Naive thymus-derived CD8-positive, alpha-beta T cell (primary cell): ENCODE results near the gene HIF1A. TPM values are rescaled to one million over a fixed set of nuclear protein-coding genes. Genes with fewer than 3 reads are reported as not detected.

Experiments used
- ATAC-seq, 2 donors: fragments of 150-1000 bp; cut with Tn5 transposase in 1 of 2; sonication (Bioruptor Pico), chemical (Tn5 transposase) in 1 of 2; 1 replicate in 1 of 2; 2 replicates in 1 of 2; pipeline ENCODE4 v1.10.0; 2021; ENCODE audit warnings: mild to moderate bottlenecking in 2 of 2, moderate library complexity in 2 of 2
- POLR2A ChIA-PET: fragments of 350-600 bp; sonication (Branson Sonifier 250); formaldehyde crosslinking; loops from one replicate; lab custom pipeline; 2021; ENCODE audit warnings: antibody characterized with exemption; lab: Charles Lee
- DNase-seq, 10 donors: peaks; one replicate each; pipeline versions ENCODE4 v3.0.0 to v3.0.0-alpha.2; 2020 to 2022
- H3K27ac Mint-ChIP-seq, 10 donors: one replicate each; pipeline ENCODE4 v1.8.0; 2020 to 2022; ENCODE audit warnings: mild to moderate bottlenecking in 10 of 10, mixed read lengths in 10 of 10, moderate library complexity in 4 of 10, inconsistent platforms in 1 of 10
- H3K27me3 Mint-ChIP-seq, 5 donors: one replicate each; pipeline ENCODE4 v1.8.0; 2021 to 2022; ENCODE audit warnings: mixed read lengths in 5 of 5
- H3K36me3 Mint-ChIP-seq, 3 donors: one replicate each; pipeline ENCODE4 v1.8.0; 2020 to 2022; ENCODE audit warnings: mixed read lengths in 3 of 3, mild to moderate bottlenecking in 2 of 3, inconsistent platforms in 1 of 3
- H3K4me1 Mint-ChIP-seq, 4 donors: one replicate each; pipeline ENCODE4 v1.8.0; 2021 to 2022; ENCODE audit warnings: mixed read lengths in 4 of 4
- H3K4me3 Mint-ChIP-seq, 10 donors: one replicate each; pipeline ENCODE4 v1.8.0; 2020 to 2022; ENCODE audit warnings: mild to moderate bottlenecking in 10 of 10, mixed read lengths in 10 of 10, moderate library complexity in 6 of 10, inconsistent platforms in 1 of 10
- H3K9me3 Mint-ChIP-seq, 9 donors: one replicate each; pipeline ENCODE4 v1.8.0; 2020 to 2022; ENCODE audit warnings: mixed read lengths in 9 of 9, mild to moderate bottlenecking in 3 of 9, inconsistent platforms in 1 of 9, moderate library complexity in 1 of 9
- polyA plus RNA-seq, 3 donors: library from polyadenylated mRNA; unstranded; fragments of 300-500 nt; fragmentation: Illumina TruSeq; gene quantifications; one replicate each; pipeline ENCODE4 v1.2.3, GENCODE V29; 2021
- total RNA-seq, 8 experiments: library from RNA in 2 of 8; stranded (reverse) in 2 of 8; gene quantifications; one replicate each; pipeline ENCODE4 v1.2.3 and lab custom pipeline; 2021 to 2026

Gene HIF1A
- total and polyA plus RNA-seq, 5 experiments from 2014 or later: 51.7 to 97.5 (median 63.5) TPM

- ATAC-seq: no peak
- H3K4me1 Mint-ChIP-seq: peaks cover 5 to 13% (median 10%) of the 10 kb centered on the region in 4 donors
- H3K36me3 Mint-ChIP-seq: no peaks in the 10 kb centered on the region
- H3K27ac Mint-ChIP-seq: peak overlapping the region in 2 of 10 donors; percentile 6 to 15
- no peak for DNase-seq
- no peak overlapping the region for H3K4me3 Mint-ChIP-seq
- no peaks in the 10 kb centered on the region for H3K9me3 Mint-ChIP-seq
- no peaks in the 10 kb centered on the region for H3K27me3 Mint-ChIP-seq
- POLR2A ChIA-PET: interaction anchor here (1.1 to 2.2 kb wide), 3 partner anchors 9 to 16 kb away, joined by 5 to 8 read pairs (median 5); partner anchors contain the start of gene HIF1A
Measured at GRCh38 chr14:61678975-61679374, 16.3 kb upstream of the HIF1A start.

GRCh38 chr14:61681413-61681812 lies 13.9 kb upstream of the HIF1A start:
- Mint-ChIP-seq H3K9me3 (no peaks in the 10 kb centered on the region), H3K36me3 (no peaks in the 10 kb centered on the region), H3K4me3 (no peak overlapping the region), H3K27ac (no peak overlapping the region), H3K4me1 (peaks cover 5 to 13% (median 9%) of the 10 kb centered on the region in 4 donors), H3K27me3 (no peaks in the 10 kb centered on the region)
- DNase-seq: no peak
- POLR2A ChIA-PET: interaction anchor here (4.0 kb wide), 1 partner anchor 10 kb away, joined by 19 read pairs; no protein-coding TSS in a partner anchor
- no peak for ATAC-seq

- DNase-seq (no peak), ATAC-seq (no peak)
- H3K27me3 Mint-ChIP-seq: no peaks in the 10 kb centered on the region
- H3K36me3 Mint-ChIP-seq: peaks cover 0 to 3% (median 0%) of the 10 kb centered on the region in 3 donors
- H3K9me3 Mint-ChIP-seq: peaks cover 0 to 3% (median 0%) of the 10 kb centered on the region in 9 donors
- no peak overlapping the region for H3K4me3 Mint-ChIP-seq
- POLR2A ChIA-PET: interaction anchor here (0.7 to 4.0 kb wide), 3 partner anchors 12 to 33 kb away, joined by 3 to 19 read pairs (median 4); no protein-coding TSS in a partner anchor
- H3K27ac Mint-ChIP-seq: no peak overlapping the region
- peaks cover 5 to 13% (median 10%) of the 10 kb centered on the region in 4 donors for H3K4me1 Mint-ChIP-seq
Measured at GRCh38 chr14:61683108-61683507, 12.2 kb upstream of the HIF1A start.

GRCh38 chr14:61690039-61690438 lies 5.3 kb upstream of the HIF1A start:
- Mint-ChIP-seq H3K27ac (peak overlapping the region in 1 of 10 donors; percentile 63), H3K9me3 (peaks cover 0 to 3% (median 0%) of the 10 kb centered on the region in 9 donors), H3K27me3 (no peaks in the 10 kb centered on the region), H3K4me3 (no peak overlapping the region), H3K36me3 (peaks cover 0 to 8% (median 0%) of the 10 kb centered on the region in 3 donors), H3K4me1 (peaks cover 14 to 27% (median 24%) of the 10 kb centered on the region in 4 donors)
- DNase-seq (no peak), ATAC-seq (no peak)
- POLR2A ChIA-PET: interaction anchor here (0.6 to 1.4 kb wide), 3 partner anchors 11 to 265 kb away, joined by 3 read pairs; no protein-coding TSS in a partner anchor

- H3K27ac Mint-ChIP-seq: peak overlapping the region; percentile 8 to 91 (median 86)
- no peak for DNase-seq
- H3K4me1 Mint-ChIP-seq: peaks cover 16 to 28% (median 24%) of the 10 kb centered on the region in 4 donors
- ATAC-seq: no peak
- POLR2A ChIA-PET: interaction anchor here (0.6 to 1.7 kb wide), 5 partner anchors 10 to 266 kb away, joined by 3 to 11 read pairs (median 5); no protein-coding TSS in a partner anchor
- H3K9me3 Mint-ChIP-seq: peaks cover 0 to 3% (median 0%) of the 10 kb centered on the region in 9 donors
- peaks cover 0 to 8% (median 0%) of the 10 kb centered on the region in 3 donors for H3K36me3 Mint-ChIP-seq
- peak overlapping the region in 8 of 10 donors; percentile 8 to 67 (median 42) for H3K4me3 Mint-ChIP-seq
- H3K27me3 Mint-ChIP-seq: no peaks in the 10 kb centered on the region
Measured at GRCh38 chr14:61690982-61691381, 4.3 kb upstream of the HIF1A start.

- Mint-ChIP-seq H3K9me3 (peaks cover 0 to 3% (median 0%) of the 10 kb centered on the region in 9 donors), H3K4me3 (peak overlapping the region in 8 of 10 donors; percentile 2 to 47 (median 27)), H3K4me1 (peaks cover 16 to 28% (median 25%) of the 10 kb centered on the region in 4 donors), H3K27ac (peak overlapping the region; percentile 2 to 91 (median 83)), H3K36me3 (peaks cover 0 to 8% (median 4%) of the 10 kb centered on the region in 3 donors), H3K27me3 (no peaks in the 10 kb centered on the region)
- DNase-seq: no peak
- no peak for ATAC-seq
- POLR2A ChIA-PET: interaction anchor here (1.6 to 1.7 kb wide), 3 partner anchors 11 to 20 kb away, joined by 5 to 11 read pairs (median 7); no protein-coding TSS in a partner anchor
Measured at GRCh38 chr14:61691495-61691894, 3.8 kb upstream of the HIF1A start.

- peaks cover 21 to 53% (median 45%) of the 10 kb centered on the region in 4 donors for H3K4me1 Mint-ChIP-seq
- peak overlapping the region; percentile 95 to 99 (median 99) for H3K27ac Mint-ChIP-seq
- ATAC-seq: no peak
- peaks cover 0 to 5% (median 4%) of the 10 kb centered on the region in 3 donors for H3K36me3 Mint-ChIP-seq
- POLR2A ChIA-PET: interaction anchor here (0.6 to 3.6 kb wide), 11 partner anchors 10 to 413 kb away, joined by 3 to 35 read pairs (median 7); no protein-coding TSS in a partner anchor
- no peaks in the 10 kb centered on the region for H3K9me3 Mint-ChIP-seq
- DNase-seq: no peak
- H3K27me3 Mint-ChIP-seq: no peaks in the 10 kb centered on the region
- H3K4me3 Mint-ChIP-seq: peak overlapping the region; percentile 92 to 99 (median 95)
Measured at GRCh38 chr14:61694039-61694438, 1.3 kb upstream of the HIF1A start.

GRCh38 chr14:61695695-61696527 lies 598 bp downstream of the HIF1A start:
- ATAC-seq: peak; percentile 3 to 13
- H3K4me3 Mint-ChIP-seq: peak overlapping the region; percentile 92 to 99 (median 96)
- peaks cover 0 to 4% (median 4%) of the 10 kb centered on the region in 3 donors for H3K36me3 Mint-ChIP-seq
- peaks cover 26 to 66% (median 57%) of the 10 kb centered on the region in 4 donors for H3K4me1 Mint-ChIP-seq
- peaks cover 0 to 1% (median 0%) of the 10 kb centered on the region in 9 donors for H3K9me3 Mint-ChIP-seq
- POLR2A ChIA-PET: interaction anchor here (0.5 to 3.6 kb wide), 26 partner anchors 10 to 1946 kb away, joined by 3 to 35 read pairs (median 4); partner anchors contain the start of genes SNAPC1 and WDR89
- peak; percentile 12 to 68 (median 38) for DNase-seq
- no peaks in the 10 kb centered on the region for H3K27me3 Mint-ChIP-seq
- peak overlapping the region; percentile 94 to 99 (median 96) for H3K27ac Mint-ChIP-seq

- Mint-ChIP-seq H3K9me3 (peaks cover 0 to 1% (median 0%) of the 10 kb centered on the region in 9 donors), H3K4me1 (peaks cover 20 to 66% (median 52%) of the 10 kb centered on the region in 4 donors), H3K4me3 (peak overlapping the region; percentile 92 to 99 (median 96)), H3K36me3 (peaks cover 0 to 4% (median 4%) of the 10 kb centered on the region in 3 donors), H3K27me3 (no peaks in the 10 kb centered on the region), H3K27ac (peak overlapping the region; percentile 94 to 99 (median 96))
- POLR2A ChIA-PET: interaction anchor here (1.3 to 1.6 kb wide), 2 partner anchors 145 to 194 kb away, joined by 3 read pairs; no protein-coding TSS in a partner anchor
- ATAC-seq (no peak), DNase-seq (no peak)
Measured at GRCh38 chr14:61696753-61697318, 1.5 kb downstream of the HIF1A start.

- H3K36me3 Mint-ChIP-seq: peaks cover 0 to 4% (median 4%) of the 10 kb centered on the region in 3 donors
- peaks cover 0 to 1% (median 0%) of the 10 kb centered on the region in 9 donors for H3K9me3 Mint-ChIP-seq
- DNase-seq (no peak), ATAC-seq (no peak)
- peak overlapping the region; percentile 92 to 99 (median 96) for H3K4me3 Mint-ChIP-seq
- peaks cover 20 to 77% (median 59%) of the 10 kb centered on the region in 4 donors for H3K4me1 Mint-ChIP-seq
- POLR2A ChIA-PET: interaction anchor here (1.1 to 1.6 kb wide), 5 partner anchors 15 to 196 kb away, joined by 3 to 4 read pairs (median 3); no protein-coding TSS in a partner anchor
- H3K27ac Mint-ChIP-seq: peak overlapping the region; percentile 20 to 98 (median 86)
- no peaks in the 10 kb centered on the region for H3K27me3 Mint-ChIP-seq
Measured at GRCh38 chr14:61698206-61698980, 3.1 kb downstream of the HIF1A start.

- Mint-ChIP-seq H3K9me3 (peaks cover 0 to 1% (median 0%) of the 10 kb centered on the region in 9 donors), H3K4me1 (peaks cover 20 to 81% (median 64%) of the 10 kb centered on the region in 4 donors), H3K4me3 (peak overlapping the region; percentile 92 to 99 (median 96)), H3K27ac (peak overlapping the region in 9 of 10 donors; percentile 19 to 98 (median 63)), H3K27me3 (no peaks in the 10 kb centered on the region), H3K36me3 (peaks cover 0 to 4% (median 4%) of the 10 kb centered on the region in 3 donors)
- POLR2A ChIA-PET: interaction anchor here (1.4 to 1.6 kb wide), 2 partner anchors 12 to 173 kb away, joined by 3 to 5 read pairs; no protein-coding TSS in a partner anchor
- no peak for ATAC-seq
- no peak for DNase-seq
Measured at GRCh38 chr14:61699027-61699426, 3.7 kb downstream of the HIF1A start.
